ENCODE data around the gene TM9SF3.

The TM9SF3 gene

GRCh38 chr10:96570983-96571964, 15.5 kb downstream of the TM9SF3 start:
- no peak overlapping the region for H3K4me3 ChIP-seq (ENCODE audit: low read depth, low read length)
- TF ChIP-seq, protein P1, sequence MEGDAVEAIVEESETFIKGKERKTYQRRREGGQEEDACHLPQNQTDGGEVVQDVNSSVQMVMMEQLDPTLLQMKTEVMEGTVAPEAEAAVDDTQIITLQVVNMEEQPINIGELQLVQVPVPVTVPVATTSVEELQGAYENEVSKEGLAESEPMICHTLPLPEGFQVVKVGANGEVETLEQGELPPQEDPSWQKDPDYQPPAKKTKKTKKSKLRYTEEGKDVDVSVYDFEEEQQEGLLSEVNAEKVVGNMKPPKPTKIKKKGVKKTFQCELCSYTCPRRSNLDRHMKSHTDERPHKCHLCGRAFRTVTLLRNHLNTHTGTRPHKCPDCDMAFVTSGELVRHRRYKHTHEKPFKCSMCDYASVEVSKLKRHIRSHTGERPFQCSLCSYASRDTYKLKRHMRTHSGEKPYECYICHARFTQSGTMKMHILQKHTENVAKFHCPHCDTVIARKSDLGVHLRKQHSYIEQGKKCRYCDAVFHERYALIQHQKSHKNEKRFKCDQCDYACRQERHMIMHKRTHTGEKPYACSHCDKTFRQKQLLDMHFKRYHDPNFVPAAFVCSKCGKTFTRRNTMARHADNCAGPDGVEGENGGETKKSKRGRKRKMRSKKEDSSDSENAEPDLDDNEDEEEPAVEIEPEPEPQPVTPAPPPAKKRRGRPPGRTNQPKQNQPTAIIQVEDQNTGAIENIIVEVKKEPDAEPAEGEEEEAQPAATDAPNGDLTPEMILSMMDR (IDR thresholded peaks at IDR 0.05; ENCODE audit: low read depth, low read length): no peak

- TF ChIP-seq, protein P1 (IDR thresholded peaks at IDR 0.05; ENCODE audit: low read depth, low read length): no peak
- H3K4me3 ChIP-seq (ENCODE audit: low read depth, low read length): no peak overlapping the region
Observed at GRCh38 chr10:96570511-96570910, 16.3 kb downstream of the TM9SF3 start.

DNA sequence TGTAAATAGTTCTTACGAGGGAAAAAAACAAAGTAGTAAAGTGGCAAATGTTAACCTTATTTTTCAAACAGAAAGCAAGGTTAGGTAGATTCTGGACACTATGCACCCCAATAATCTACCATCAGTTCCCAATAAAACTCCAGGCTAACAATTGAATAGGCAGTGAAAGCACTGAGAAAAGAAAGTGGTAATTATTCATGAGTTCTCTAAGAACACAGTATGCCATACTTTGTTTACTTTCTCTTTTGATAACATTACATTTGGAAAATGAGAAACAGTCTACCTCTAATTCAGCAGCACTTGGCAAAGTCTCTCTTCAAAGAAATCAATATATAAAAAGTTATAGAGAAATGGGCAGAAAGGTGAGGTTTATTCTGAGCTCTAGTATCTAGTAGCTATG, 18.4 kb downstream of the TM9SF3 start:
- H3K4me3 ChIP-seq (ENCODE audit: low read depth, low read length): no peak overlapping the region
- TF ChIP-seq, protein P1 (IDR thresholded peaks at IDR 0.05; ENCODE audit: low read depth, low read length): no peak

DNA sequence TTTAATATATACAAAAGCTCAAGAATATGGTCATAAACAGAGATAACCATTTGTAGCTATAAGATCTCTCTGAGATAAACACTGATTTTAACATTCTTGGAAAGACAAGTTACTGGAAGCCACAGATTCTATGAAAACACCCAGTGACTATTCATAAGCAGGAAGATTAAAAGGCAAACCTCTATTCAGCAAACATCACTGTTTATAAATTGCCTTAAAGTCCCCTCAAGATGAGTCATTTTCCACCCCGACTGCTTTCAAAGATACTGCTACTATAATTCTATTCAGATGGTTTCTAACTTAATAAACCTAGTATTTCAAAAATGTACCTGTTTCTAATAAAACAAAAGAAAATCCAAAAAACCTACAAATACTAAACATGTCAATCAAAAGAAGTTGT, 21.0 kb downstream of the TM9SF3 start:
- H3K4me3 ChIP-seq (ENCODE audit: low read depth, low read length): no peak overlapping the region
- TF ChIP-seq, protein P1 (IDR thresholded peaks at IDR 0.05; ENCODE audit: low read depth, low read length): no peak

GRCh38 chr10:96560966-96561887, 25.6 kb downstream of the TM9SF3 start:
- H3K4me3 ChIP-seq (ENCODE audit: low read depth, low read length): no peak overlapping the region
- TF ChIP-seq, protein P1 (IDR thresholded peaks at IDR 0.05; ENCODE audit: low read depth, low read length): no peak

- TF ChIP-seq, protein P1 (IDR thresholded peaks at IDR 0.05; ENCODE audit: low read depth, low read length): no peak
Observed at GRCh38 chr10:96560489-96560888, 26.3 kb downstream of the TM9SF3 start.

More at GRCh38 chr10:96560489-96560888, 26.3 kb downstream of the TM9SF3 start:
- H3K4me3 ChIP-seq (ENCODE audit: low read depth, low read length): no peak overlapping the region

Data from WI38 (cell line).